Activated naive CD4-positive, alpha-beta T cell treated with anti-CD3 and anti-CD28 coated beads, Interleukin-2, amount 50 U/mL, for 24 hours (primary cell): ENCODE measurements around the gene FBXW11.
"Not testable (repeated sequence)": the region's sequence is repeated elsewhere in the genome, so short reads cannot be mapped to it uniquely, and the experiment has no call there.

Experiments
- H3K27ac Mint-ChIP-seq: one replicate; pipeline ENCODE4 v1.8.0; 2021; ENCODE audit warnings: mild to moderate bottlenecking, mixed read lengths
- H3K27me3 Mint-ChIP-seq: one replicate; pipeline ENCODE4 v1.8.0; 2021; ENCODE audit warnings: mixed read lengths
- H3K36me3 Mint-ChIP-seq: one replicate; pipeline ENCODE4 v1.8.0; 2021; ENCODE audit warnings: mixed read lengths
- H3K4me1 Mint-ChIP-seq: one replicate; pipeline ENCODE4 v1.8.0; 2021; ENCODE audit warnings: mixed read lengths
- H3K4me3 Mint-ChIP-seq: one replicate; pipeline ENCODE4 v1.8.0; 2021; ENCODE audit warnings: mild to moderate bottlenecking, mixed read lengths
- H3K9me3 Mint-ChIP-seq: one replicate; pipeline ENCODE4 v1.8.0; 2021; ENCODE audit warnings: mixed read lengths

FBXW11 gene

DNA sequence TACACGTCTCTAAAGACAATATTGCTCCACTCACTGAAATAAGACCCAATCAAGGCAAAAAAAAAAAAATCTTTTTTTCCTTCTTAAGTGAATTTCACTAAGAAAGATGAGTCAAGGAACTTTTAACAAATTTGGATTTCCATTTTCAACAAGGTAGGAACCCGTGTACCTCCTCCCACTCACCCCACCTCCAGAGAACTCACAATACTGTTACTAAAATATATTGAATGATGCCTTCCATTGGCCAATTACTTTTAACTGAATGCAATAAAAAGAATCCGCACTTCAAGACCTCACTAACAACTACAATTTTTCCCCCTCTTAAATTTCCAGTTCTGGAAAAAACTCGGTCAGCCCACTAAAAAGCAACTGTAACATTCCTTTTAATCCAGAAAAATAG lies 50.7 kb downstream of the FBXW11 start:
- H3K27me3 Mint-ChIP-seq: no peaks in the 10 kb centered on the region
- H3K4me1 Mint-ChIP-seq: peaks cover 75% of the 10 kb centered on the region
- peaks cover 5% of the 10 kb centered on the region for H3K36me3 Mint-ChIP-seq
- H3K27ac Mint-ChIP-seq: peak overlapping the region; percentile 46
- no peaks in the 10 kb centered on the region for H3K9me3 Mint-ChIP-seq
- H3K4me3 Mint-ChIP-seq: peak overlapping the region; percentile 23

- Mint-ChIP-seq H3K4me1 (peaks cover 68% of the 10 kb centered on the region), H3K27me3 (no peaks in the 10 kb centered on the region), H3K36me3 (peaks cover 5% of the 10 kb centered on the region), H3K9me3 (no peaks in the 10 kb centered on the region), H3K27ac (no peak overlapping the region), H3K4me3 (no peak overlapping the region)
These were observed 51.7 kb downstream of the FBXW11 start for GRCh38 chr5:171954721-171955120.

DNA sequence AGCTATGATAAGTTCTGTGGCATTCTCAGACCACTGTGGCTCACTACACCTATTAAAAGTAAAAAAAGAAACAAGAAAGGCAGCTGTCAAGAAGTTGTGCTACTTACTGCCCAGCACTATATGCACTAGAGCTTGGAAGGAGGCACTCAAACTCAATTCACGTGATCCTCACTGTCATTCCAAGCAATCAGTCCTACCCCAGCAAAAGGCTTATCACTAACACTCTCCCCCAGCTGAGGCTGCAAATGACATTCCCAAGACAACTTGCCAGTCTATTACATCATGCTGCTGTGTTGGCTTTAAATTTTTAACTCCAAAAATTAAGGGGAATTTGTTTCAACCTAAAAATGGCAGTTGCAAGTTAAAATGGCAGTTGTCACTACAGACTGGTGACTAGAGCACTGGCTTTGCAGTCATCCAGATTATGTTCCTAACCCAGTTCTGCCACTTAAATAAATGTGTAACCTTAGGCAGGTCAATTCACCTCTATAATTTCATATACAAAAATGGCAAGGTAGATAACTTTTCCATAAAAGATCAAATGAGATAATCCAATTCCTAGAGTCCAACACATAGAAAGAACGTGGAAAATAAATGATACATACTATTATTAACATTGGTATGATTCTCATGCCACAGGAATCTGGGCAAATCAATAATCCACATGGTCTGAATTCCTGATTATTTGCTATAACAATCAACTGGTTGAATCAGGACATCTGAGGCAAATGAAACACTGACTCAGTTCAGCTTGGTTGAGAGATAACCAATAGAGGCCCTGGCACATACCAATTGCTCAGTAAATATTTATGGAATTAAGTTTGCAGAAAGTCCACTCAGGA lies 52.4 kb downstream of the FBXW11 start:
- H3K4me3 Mint-ChIP-seq: no peak overlapping the region
- no peak overlapping the region for H3K27ac Mint-ChIP-seq
- H3K4me1 Mint-ChIP-seq: peaks cover 71% of the 10 kb centered on the region

GRCh38 chr5:171952021-171952420 lies 54.4 kb downstream of the FBXW11 start:
- Mint-ChIP-seq H3K9me3 (no peaks in the 10 kb centered on the region), H3K27me3 (no peaks in the 10 kb centered on the region), H3K36me3 (peaks cover 1% of the 10 kb centered on the region), H3K27ac (no peak overlapping the region), H3K4me1 (peaks cover 61% of the 10 kb centered on the region), H3K4me3 (no peak overlapping the region)

More for the DNA sequence above, 52.4 kb downstream of the FBXW11 start:
- Mint-ChIP-seq H3K9me3 (no peaks in the 10 kb centered on the region), H3K36me3 (peaks cover 5% of the 10 kb centered on the region), H3K27me3 (no peaks in the 10 kb centered on the region)

GRCh38 chr5:171951218-171951617 lies 55.2 kb downstream of the FBXW11 start:
- H3K27ac Mint-ChIP-seq: no peak overlapping the region
- H3K4me3 Mint-ChIP-seq: no peak overlapping the region
- no peaks in the 10 kb centered on the region for H3K27me3 Mint-ChIP-seq
- H3K9me3 Mint-ChIP-seq: no peaks in the 10 kb centered on the region
- H3K36me3 Mint-ChIP-seq: peaks cover 4% of the 10 kb centered on the region
- peaks cover 61% of the 10 kb centered on the region for H3K4me1 Mint-ChIP-seq

- H3K4me1 Mint-ChIP-seq: peaks cover 62% of the 10 kb centered on the region
- peaks cover 9% of the 10 kb centered on the region for H3K36me3 Mint-ChIP-seq
- no peaks in the 10 kb centered on the region for H3K9me3 Mint-ChIP-seq
These were observed 60.2 kb downstream of the FBXW11 start for GRCh38 chr5:171946000-171946781.

GRCh38 chr5:171945476-171945875 lies 61.0 kb downstream of the FBXW11 start:
- Mint-ChIP-seq H3K36me3 (peaks cover 9% of the 10 kb centered on the region), H3K27ac (no peak overlapping the region), H3K9me3 (no peaks in the 10 kb centered on the region), H3K27me3 (no peaks in the 10 kb centered on the region), H3K4me3 (no peak overlapping the region), H3K4me1 (peaks cover 66% of the 10 kb centered on the region)

More at GRCh38 chr5:171946000-171946781, 60.2 kb downstream of the FBXW11 start:
- Mint-ChIP-seq H3K4me3 (no peak overlapping the region), H3K27ac (peak overlapping the region; percentile 61), H3K27me3 (no peaks in the 10 kb centered on the region)

- Mint-ChIP-seq H3K4me1 (peaks cover 71% of the 10 kb centered on the region), H3K27ac (peak overlapping the region; percentile 6), H3K36me3 (peaks cover 9% of the 10 kb centered on the region), H3K4me3 (no peak overlapping the region), H3K9me3 (no peaks in the 10 kb centered on the region), H3K27me3 (no peaks in the 10 kb centered on the region)
These were observed 61.4 kb downstream of the FBXW11 start for GRCh38 chr5:171945066-171945465.

DNA sequence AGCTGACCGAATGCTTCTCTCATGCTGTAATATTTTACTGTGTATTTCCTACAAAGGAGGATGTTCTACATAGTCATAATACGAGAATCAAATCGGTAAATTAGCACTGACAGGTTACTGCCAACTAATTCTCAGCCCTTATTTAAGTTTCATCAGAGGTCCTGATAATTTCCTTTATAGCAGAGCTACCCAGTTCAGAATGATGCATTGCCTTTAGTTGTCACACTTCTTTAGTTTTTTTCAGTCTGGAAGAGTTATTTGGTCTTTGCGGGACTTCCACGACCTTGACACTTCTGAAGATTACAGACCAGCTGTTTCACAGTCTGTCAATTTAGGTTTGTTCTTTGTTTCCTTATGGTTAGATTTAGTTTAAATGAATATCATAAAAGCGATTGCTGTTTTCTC lies 64.3 kb downstream of the FBXW11 start:
- not testable (repeated sequence) for H3K9me3 Mint-ChIP-seq, H3K27me3 Mint-ChIP-seq, H3K27ac Mint-ChIP-seq, H3K4me3 Mint-ChIP-seq, H3K36me3 Mint-ChIP-seq
- H3K4me1 Mint-ChIP-seq: peaks cover 71% of the 10 kb centered on the region

- not testable (repeated sequence) for H3K27ac Mint-ChIP-seq, H3K27me3 Mint-ChIP-seq, H3K36me3 Mint-ChIP-seq, H3K9me3 Mint-ChIP-seq, H3K4me3 Mint-ChIP-seq
- H3K4me1 Mint-ChIP-seq: peaks cover 71% of the 10 kb centered on the region
These were observed 64.8 kb downstream of the FBXW11 start for GRCh38 chr5:171941675-171942074.

DNA sequence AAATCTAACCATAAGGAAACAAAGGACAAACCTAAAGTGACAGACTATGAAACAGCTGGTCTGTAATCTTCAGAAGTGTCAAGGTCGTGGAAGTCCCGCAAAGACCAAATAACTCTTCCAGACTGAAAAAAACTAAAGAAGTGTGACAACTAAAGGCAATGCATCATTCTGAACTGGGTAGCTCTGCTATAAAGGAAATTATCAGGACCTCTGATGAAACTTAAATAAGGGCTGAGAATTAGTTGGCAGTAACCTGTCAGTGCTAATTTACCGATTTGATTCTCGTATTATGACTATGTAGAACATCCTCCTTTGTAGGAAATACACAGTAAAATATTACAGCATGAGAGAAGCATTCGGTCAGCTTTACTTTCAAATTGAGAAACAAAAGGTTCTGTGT lies 65.2 kb downstream of the FBXW11 start:
- H3K36me3 Mint-ChIP-seq, H3K9me3 Mint-ChIP-seq, H3K27me3 Mint-ChIP-seq, H3K4me3 Mint-ChIP-seq, H3K27ac Mint-ChIP-seq: not testable (repeated sequence)
- peaks cover 71% of the 10 kb centered on the region for H3K4me1 Mint-ChIP-seq

DNA sequence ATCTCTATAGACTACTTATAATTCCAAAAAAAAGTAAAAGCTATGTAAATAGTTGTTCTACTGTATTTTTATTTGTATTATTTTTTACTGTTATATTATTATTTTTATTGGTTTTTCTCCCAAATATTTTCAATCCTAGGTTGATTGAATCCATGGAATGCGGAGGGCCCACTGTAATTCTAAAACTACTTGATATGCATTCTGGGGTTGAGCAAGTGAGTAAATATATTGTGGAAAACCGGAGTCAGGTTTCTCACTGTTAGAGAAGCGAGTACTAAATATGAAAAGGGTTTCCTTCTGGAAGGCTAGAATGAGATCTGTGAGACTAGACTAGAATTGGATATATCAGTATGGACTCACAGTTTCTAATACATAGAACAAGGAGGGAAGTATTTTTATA lies 66.5 kb downstream of the FBXW11 start:
- Mint-ChIP-seq H3K4me1 (peaks cover 59% of the 10 kb centered on the region), H3K27ac (no peak overlapping the region), H3K4me3 (no peak overlapping the region), H3K27me3 (no peaks in the 10 kb centered on the region), H3K9me3 (no peaks in the 10 kb centered on the region), H3K36me3 (peaks cover 3% of the 10 kb centered on the region)

DNA sequence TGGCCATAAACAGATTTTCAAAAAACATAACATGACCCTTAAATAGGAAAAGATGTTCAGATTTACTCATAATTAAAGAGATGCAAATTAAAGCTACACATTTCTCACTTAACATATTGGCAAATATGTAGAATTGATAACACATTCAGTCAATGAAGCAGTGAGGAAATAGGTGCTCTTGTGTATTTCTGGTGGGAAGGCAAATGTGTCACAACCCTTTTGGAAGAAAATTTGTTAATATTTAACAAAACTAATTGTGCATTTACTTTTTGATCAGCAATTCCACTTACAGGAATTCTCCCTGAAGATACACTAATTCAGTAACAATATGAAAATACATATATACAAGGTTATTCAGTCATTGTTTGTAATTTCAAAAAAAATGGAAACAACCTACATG lies 68.1 kb downstream of the FBXW11 start:
- H3K36me3 Mint-ChIP-seq: peaks cover 10% of the 10 kb centered on the region
- no peaks in the 10 kb centered on the region for H3K27me3 Mint-ChIP-seq
- H3K27ac Mint-ChIP-seq: peak overlapping the region; percentile 12
- H3K4me1 Mint-ChIP-seq: peaks cover 56% of the 10 kb centered on the region
- H3K4me3 Mint-ChIP-seq: no peak overlapping the region
- H3K9me3 Mint-ChIP-seq: no peaks in the 10 kb centered on the region

DNA sequence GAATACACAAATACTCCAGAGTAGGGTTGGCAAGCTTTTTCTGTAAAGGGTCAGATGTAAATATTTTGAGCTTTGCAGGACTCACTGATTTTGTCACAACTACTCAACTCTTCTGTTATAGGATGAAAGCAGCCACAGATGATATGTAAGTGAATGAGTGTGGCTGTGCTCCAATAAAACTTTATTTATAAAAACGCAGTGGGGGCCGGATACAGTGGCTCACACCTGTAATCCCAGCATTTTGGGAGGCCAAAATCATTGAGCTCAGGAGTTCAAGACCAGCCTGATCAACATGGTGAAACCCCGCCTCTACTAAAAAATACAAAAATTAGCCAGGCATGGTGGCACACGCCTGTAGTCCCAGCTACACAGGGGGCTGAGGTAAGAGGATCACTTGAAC lies 69.1 kb downstream of the FBXW11 start:
- Mint-ChIP-seq H3K9me3 (no peaks in the 10 kb centered on the region), H3K36me3 (peaks cover 10% of the 10 kb centered on the region), H3K4me1 (peaks cover 51% of the 10 kb centered on the region), H3K27me3 (no peaks in the 10 kb centered on the region), H3K4me3 (no peak overlapping the region), H3K27ac (no peak overlapping the region)

DNA sequence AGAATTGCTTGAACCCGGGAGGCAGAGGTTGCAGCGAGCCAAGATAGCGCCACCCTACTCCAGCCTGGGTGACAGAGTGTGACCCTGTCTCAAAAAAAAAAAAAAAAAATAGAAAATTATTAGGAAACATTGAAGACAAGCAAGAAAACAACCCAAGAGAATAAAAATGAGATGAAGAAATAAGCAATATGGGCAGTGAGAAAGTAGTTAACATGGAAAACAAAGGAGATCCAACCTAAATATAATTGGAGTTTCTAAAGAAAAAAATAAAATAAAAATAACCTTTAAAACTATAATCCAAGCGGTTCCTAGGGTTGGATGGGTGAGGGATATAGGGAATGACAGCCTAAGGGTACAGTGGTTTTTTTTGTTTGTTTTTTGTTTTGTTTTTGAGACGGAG lies 71.9 kb downstream of the FBXW11 start:
- H3K4me3 Mint-ChIP-seq: no peak overlapping the region
- H3K36me3 Mint-ChIP-seq: peaks cover 13% of the 10 kb centered on the region
- H3K27ac Mint-ChIP-seq: no peak overlapping the region
- no peaks in the 10 kb centered on the region for H3K9me3 Mint-ChIP-seq
- H3K27me3 Mint-ChIP-seq: no peaks in the 10 kb centered on the region
- H3K4me1 Mint-ChIP-seq: peaks cover 62% of the 10 kb centered on the region

DNA sequence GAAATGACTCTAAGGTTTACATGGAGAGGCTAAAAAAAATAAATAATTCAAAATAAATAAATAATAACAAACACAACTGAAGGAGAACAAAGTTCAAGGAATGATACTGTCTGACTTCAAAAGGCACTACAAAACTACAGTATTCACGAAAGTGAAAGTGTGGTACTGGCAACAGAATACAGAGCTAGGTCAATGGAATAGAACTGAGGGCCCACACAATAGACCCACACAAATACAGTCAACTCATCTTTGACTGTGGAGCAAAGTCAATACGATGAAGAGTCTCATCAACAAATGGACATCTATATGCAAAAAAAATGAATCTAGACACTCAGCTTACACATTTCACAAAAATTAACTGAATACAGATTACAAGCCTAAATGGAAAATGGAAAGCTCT lies 75.3 kb downstream of the FBXW11 start:
- Mint-ChIP-seq H3K4me3 (peak overlapping the region; percentile 51), H3K9me3 (no peaks in the 10 kb centered on the region), H3K27me3 (no peaks in the 10 kb centered on the region), H3K4me1 (peaks cover 64% of the 10 kb centered on the region), H3K27ac (peak overlapping the region; percentile 38), H3K36me3 (peaks cover 16% of the 10 kb centered on the region)
